OCI-LY1 (cell line): ENCODE results near the gene LMTK2.

Experiments
- EZH2 ChIP-seq: fragments of 200-600 bp; sonication (generic), shearing (Covaris generic); IDR thresholded peaks from 2 replicates; pipeline ENCODE4 v1.8.0; 2017; ENCODE audit warnings: borderline replicate concordance, mixed run types, mild to moderate bottlenecking, antibody characterized with exemption, low read length, moderate library complexity, mixed read lengths
- TF ChIP-seq, protein P1 (sequence below): fragments of 200-600 bp; sonication (generic), shearing (Covaris generic); IDR thresholded peaks from 2 replicates; pipeline ENCODE4 v1.5.1; 2017; ENCODE audit warnings: mild to moderate bottlenecking, antibody characterized with exemption, low read length, moderate library complexity, mixed read lengths

DNA sequence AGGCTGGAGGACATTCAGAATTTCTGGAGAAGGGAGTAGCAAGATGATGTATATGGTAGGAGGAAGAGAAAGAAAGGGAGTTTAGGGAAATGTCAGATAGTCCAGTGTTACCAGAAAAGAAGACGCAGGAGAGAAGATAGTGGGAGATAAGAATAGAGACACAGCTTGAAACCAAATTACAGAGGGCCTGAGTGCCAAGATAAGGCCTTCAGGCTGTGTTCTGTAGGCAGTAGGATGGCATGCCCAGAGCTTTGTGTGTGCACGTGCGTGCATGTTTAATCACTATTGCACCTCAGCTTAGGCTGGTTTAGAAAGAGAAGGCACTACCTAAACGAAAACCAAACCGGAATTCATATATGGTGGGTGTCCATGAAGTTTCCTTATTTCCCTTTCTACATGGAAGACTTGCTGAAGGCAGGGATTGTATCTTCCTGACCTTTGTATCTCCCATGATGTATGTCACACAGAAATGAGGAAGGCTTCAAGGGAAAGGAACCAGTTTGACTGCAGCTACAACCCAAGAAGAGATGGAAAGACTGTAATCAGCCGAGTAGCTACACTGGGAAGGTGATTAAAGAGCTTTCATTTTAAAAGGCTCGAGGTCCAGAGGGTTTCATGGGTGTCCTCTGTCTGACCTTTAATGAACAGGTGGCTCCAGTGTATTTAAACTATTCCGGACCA lies 68.7 kb downstream of the LMTK2 start:
- TF ChIP-seq, protein P1, sequence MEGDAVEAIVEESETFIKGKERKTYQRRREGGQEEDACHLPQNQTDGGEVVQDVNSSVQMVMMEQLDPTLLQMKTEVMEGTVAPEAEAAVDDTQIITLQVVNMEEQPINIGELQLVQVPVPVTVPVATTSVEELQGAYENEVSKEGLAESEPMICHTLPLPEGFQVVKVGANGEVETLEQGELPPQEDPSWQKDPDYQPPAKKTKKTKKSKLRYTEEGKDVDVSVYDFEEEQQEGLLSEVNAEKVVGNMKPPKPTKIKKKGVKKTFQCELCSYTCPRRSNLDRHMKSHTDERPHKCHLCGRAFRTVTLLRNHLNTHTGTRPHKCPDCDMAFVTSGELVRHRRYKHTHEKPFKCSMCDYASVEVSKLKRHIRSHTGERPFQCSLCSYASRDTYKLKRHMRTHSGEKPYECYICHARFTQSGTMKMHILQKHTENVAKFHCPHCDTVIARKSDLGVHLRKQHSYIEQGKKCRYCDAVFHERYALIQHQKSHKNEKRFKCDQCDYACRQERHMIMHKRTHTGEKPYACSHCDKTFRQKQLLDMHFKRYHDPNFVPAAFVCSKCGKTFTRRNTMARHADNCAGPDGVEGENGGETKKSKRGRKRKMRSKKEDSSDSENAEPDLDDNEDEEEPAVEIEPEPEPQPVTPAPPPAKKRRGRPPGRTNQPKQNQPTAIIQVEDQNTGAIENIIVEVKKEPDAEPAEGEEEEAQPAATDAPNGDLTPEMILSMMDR: no peak
- TF ChIP-seq EZH2: no peak
